ENCODE results near the gene C21orf58.
A peak's percentile ranks its signal among the peaks of the same experiment; 100 is the strongest.

C21orf58 gene

GRCh38 chr21:46291561-46291960 lies 32.1 kb downstream of the C21orf58 start:
- DNase-seq = no peak

- DNase-seq = no peak
Measured at GRCh38 chr21:46289655-46290179, 34.0 kb downstream of the C21orf58 start.

DNA sequence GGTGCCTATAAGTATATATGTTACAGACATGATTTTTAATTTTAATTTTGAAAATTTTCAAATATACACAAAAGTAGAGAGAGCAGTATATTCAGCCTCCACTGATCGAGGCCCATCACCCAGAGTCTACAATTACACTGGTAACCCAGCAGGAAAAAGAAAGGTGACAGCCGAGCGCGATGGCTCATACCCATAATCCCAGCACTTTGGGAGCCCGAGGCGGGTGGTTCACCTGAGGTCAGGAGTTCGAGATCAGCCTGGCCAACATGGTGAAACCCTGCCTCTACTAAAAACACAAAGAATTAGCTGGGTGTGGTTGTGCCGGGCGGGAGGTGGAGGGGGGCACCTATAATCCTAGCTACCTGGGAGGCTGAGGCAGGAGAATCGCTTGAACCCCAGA lies 36.1 kb downstream of the C21orf58 start:
- DNase-seq = no peak

GRCh38 chr21:46286648-46287002 lies 37.0 kb downstream of the C21orf58 start:
- DNase-seq = no peak

- peak; percentile 84 for DNase-seq
Measured at GRCh38 chr21:46285761-46286647, 37.7 kb downstream of the C21orf58 start, which contains the start of gene YBEY. YBEY (plus strand) TSS chr21:46286342; CDS start chr21:46286914, 572 bp downstream.

- DNase-seq = no peak
Measured at GRCh38 chr21:46285206-46285661, 38.4 kb downstream of the C21orf58 start, which contains the start of gene MCM3AP. MCM3AP (minus strand) TSS chr21:46285611; CDS start chr21:46285286, 325 bp downstream.

DNA sequence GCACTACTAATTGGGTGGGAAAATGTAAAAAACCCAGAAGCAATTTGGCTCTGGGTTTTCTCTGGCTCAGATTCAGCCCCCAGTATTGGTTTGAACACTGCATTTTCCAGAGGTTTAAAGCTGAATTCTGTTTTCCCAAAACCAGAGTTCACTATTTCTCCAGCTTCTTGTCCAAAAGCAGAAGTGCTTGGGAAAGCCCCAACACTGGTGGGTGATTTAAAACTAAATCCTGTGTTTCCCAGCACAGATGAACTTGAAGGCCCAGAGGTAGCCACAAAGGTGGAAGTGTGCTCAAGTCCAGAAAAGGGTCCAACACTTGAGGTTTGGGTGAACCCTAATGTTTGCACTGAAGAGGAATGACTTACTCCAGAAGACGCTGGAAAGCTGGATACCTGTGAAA lies 38.9 kb downstream of the C21orf58 start:
- DNase-seq = no peak

DNA sequence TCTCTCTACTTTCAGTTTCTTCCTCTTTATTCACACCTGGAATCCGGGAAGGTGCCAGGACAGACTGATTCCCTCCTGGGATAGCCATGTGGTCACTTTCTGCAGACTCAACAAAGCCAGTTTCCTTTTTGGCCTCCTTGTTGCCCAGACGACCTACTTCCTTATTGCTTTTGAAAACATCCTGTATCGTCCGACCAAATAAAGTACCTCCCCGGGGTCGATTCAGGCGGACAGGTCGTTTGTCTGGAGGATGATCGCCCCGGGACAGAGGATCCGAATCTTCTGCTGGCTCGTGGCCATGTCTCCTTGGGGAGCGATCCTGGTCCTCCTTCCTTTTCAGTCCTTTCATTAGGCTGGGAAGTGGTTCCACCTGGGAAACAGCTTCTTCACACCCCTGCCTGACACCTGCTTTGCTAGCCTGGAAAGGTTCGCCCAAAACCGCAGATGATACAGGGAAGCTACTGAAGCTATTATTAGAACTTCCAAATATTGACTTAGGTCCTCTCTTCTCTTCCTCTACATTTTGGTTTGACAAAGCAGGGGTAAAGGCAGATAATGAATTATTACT lies 39.5 kb downstream of the C21orf58 start:
- DNase-seq = peak; percentile 44

DNA sequence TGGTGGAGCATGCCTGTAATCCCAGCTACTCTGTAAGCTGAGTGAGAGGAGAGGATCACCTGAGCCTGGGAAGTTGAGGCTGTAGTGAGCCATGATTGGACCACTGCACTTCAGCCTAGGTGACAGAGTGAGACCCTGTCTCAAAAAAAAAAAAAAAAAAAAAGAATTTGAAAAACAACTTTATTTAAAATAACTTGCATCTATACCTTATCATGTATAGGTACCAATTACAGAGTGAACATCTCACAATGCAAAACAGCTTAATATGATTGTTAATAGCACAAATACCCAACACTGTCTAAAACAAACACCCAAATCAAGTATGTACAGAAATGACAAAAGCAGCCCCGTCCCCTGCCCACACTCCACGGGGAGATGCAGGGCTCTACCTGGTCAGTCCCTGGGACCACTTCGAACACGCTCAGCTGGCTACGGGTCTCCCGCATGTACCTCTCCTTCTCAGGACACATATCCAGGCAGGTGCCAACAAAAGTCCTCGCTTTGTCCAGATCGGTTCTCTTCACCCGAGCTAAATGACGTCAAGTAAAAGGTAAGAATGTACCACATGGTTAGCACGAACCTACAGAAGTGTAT lies 48.8 kb downstream of the C21orf58 start:
- DNase-seq = no peak

GRCh38 chr21:46273341-46273740 lies 50.3 kb downstream of the C21orf58 start:
- no peak for DNase-seq

DNA sequence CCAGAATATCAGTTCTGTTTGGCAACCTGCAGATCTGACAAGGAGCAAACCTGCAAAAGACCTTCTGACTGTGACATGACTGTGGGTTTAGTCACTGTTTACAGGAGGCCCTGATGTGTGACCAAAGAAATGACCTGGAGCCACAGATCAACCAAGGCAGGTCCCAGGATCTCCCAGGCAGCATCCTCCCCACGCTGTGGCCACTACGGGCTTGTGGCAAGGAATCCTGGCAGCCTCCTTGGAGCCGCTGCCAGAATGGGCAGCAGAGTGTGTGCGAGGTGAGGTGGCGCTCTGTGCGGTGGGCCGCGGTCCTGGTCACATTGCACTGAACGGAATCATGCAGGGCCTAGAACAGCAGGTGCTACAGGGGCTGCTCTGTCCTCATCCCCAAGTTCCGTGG lies 54.2 kb downstream of the C21orf58 start:
- no peak for DNase-seq

GRCh38 chr21:46268371-46268770 lies 55.3 kb downstream of the C21orf58 start:
- no peak for DNase-seq

DNA sequence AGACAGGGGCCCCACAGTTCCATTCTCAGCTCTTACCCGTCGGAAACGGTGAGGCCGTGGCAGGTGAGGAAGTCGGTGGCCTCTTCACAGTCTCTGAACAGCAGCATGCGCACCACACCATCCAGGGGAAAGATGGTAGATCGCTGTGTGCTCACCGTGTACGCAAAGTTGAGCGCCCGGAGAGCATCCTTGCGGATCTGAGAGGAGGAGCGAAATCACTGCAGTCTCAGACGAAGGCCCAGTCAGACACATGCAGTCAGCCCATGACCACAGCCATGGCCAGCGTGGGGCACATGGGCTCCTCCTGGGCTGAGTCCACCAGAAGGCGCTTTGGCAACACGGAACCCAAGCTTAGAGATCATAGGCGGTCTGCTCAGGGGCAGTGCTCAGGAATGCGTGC lies 56.7 kb downstream of the C21orf58 start:
- no peak for DNase-seq

- no peak for DNase-seq
Measured at GRCh38 chr21:46265736-46266525, 57.7 kb downstream of the C21orf58 start.

GRCh38 chr21:46264690-46265144 lies 59.0 kb downstream of the C21orf58 start:
- DNase-seq = no peak

DNA sequence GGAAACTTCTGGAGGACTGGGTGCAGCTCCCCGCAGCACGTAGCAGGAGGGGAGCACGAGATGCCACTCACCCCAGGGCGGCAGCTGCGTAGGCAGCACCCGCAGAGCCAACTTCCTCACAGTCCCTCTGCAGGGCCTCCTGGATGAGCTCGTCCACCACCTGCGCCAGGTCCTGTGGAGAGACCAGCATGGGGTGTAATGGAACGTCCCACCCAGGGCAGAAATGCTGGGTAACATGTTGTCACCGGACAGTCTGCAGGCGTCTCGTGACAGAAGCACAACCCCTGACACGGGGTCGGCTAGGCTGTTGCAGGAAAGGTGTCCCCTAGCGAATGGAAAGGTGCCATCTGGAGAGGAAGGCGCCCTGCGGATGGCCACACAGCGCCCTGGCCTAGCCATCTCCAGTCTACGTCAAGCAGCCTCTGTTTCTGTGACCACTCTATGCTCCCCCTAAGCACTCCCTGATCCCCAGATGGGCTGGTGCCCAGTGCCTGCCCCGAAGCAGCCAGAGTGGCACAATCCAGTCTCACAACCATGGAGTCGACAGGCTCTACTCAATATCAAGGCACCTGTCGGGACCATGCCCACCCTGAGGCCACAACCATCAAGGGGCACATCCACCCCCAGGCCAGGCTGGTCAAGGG lies 59.5 kb downstream of the C21orf58 start:
- DNase-seq = no peak

GRCh38 chr21:46256501-46256994 lies 67.1 kb downstream of the C21orf58 start:
- no peak for DNase-seq

DNA sequence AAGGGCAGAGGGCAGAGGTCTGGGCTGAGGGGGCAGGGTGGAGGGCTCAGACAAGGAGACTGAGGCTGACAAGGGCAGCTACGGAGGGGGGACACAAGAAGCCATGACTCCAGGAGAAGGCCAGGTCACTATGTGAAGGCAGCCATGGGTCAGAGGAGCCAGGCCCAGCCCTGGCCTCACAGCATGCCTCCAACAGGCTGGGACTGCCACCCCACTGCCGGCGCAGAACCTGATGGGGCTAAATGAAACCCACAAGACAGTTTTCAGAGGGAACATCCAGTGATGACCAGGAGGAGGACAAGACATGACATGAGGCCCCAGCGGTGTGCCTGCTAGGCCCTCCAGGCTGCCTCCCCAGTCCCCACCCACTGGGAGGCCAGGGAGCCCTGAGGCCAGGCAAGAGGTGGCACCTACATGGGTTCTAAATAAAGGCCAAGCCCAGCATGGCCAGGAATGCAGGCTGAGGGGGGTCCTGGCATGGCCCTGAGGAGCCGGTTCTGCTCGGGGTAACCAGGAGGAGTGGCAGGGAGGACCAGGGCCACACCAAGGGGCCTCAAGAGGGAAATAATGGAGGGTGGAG lies 67.8 kb downstream of the C21orf58 start:
- DNase-seq = no peak

DNA sequence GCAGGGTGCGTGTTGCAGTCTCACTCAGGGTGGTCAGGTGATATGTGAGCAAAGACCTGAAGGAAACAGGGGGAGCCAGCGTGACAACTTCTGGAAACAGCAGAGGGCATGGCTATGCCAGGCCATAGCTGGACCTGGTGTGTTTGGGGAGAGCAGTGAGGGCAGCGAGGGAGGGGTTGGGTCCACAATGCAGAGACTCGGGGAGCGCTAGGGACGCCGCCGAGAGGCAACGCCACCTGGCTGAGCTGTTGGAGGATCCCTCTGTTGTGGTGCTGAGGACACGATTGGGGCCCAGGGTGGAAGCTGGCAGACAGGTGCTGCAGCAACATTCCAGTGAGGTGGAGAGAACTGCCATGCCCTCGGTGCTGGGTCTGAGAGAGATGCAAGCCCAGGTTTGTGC lies 68.5 kb downstream of the C21orf58 start:
- no peak for DNase-seq

- DNase-seq = no peak
Measured at GRCh38 chr21:46254208-46254975, 69.3 kb downstream of the C21orf58 start.
